Adrenal gland (tissue), 12 donors: Measurements from ENCODE around the gene GPR75. TPM values are rescaled to one million over a fixed set of nuclear protein-coding genes. Genes with fewer than 3 reads are reported as not detected.
A peak's percentile ranks its signal among the peaks of the same experiment; 100 is the strongest.

Experiments used
- DNase-seq, 7 donors: peaks; one replicate each; pipeline ENCODE4 v3.0.0-alpha.2; 2019 to 2020
- H3K27ac ChIP-seq, 5 donors: fragments of 200-600 bp; sonication (generic) in 4 of 5; 1 replicate in 3 of 5; 2 replicates in 2 of 5; pipeline versions ENCODE4 v1.5.1 to v1.8.0; 2016 to 2020; ENCODE audit warnings: mild to moderate bottlenecking in 1 of 5
- H3K27me3 ChIP-seq: fragments of 200-600 bp; 2 replicates; pipeline ENCODE4 v1.8.0; 2021
- H3K36me3 ChIP-seq, 2 donors: fragments of 200-600 bp; replicated peaks in 1 of 2; 1 replicate in 1 of 2; 2 replicates in 1 of 2; pipeline versions ENCODE4 v1.5.1 to v1.8.0; 2018 to 2022
- H3K4me1 ChIP-seq, 2 donors: fragments of 200-600 bp; replicated peaks in 1 of 2; 1 replicate in 1 of 2; 2 replicates in 1 of 2; pipeline versions ENCODE4 v1.5.1 to v1.8.0; 2018 to 2021
- H3K4me3 ChIP-seq, 4 donors: fragments of 200-600 bp; sonication (generic) in 3 of 4; one replicate each; pipeline ENCODE4 v1.5.1; 2016 to 2018
- H3K9me3 ChIP-seq, 3 donors: fragments of 200-600 bp; sonication (generic) in 1 of 3; replicated peaks in 1 of 3; 1 replicate in 2 of 3; 2 replicates in 1 of 3; pipeline versions ENCODE4 v1.5.1 to v1.8.0; 2016 to 2021
- CTCF ChIP-seq, 6 experiments: fragments of 450-650 bp in 4 of 6; fragments of 200-600 bp in 2 of 6; sonication (generic) in 1 of 6; IDR thresholded peaks; 1 replicate in 5 of 6; 2 replicates in 1 of 6; pipeline versions ENCODE4 v1.5.1 to v1.8.0; 2016 to 2021; ENCODE audit warnings: antibody characterized with exemption in 6 of 6, mild to moderate bottlenecking in 2 of 6, moderate library complexity in 1 of 6
- POLR2A ChIP-seq, 2 donors: fragments of 450-650 bp; IDR thresholded peaks; one replicate each; pipeline ENCODE4 v1.6.1; 2017; ENCODE audit warnings: antibody characterized with exemption in 2 of 2, mild to moderate bottlenecking in 2 of 2, moderate library complexity in 1 of 2
- WGBS, 4 donors: extraction: QIAGEN DNeasy Blood & Tissue Kit in 2 of 4; methylation state at CpG; one replicate each; pipeline versions ENCODE4 v1.1.5 to v1.1.7; 2013 to 2017; 5-methylcytosine and 5-hydroxymethylcytosine counted together
- intact Hi-C, 2 donors: fragments of 100-400 bp; cut with DNase I; formaldehyde crosslinking; loops; one replicate each; pipeline versions ENCODE4 v1.14.1 to v1.15.0; 2022 to 2023
- polyA plus RNA-seq, 3 donors: library from polyadenylated mRNA; stranded (reverse); fragments of 200-250 nt in 2 of 3; fragments of 350-450 nt in 1 of 3; fragmentation: Illumina TruSeq in 1 of 3; extraction: RNeasy Lipid Tissue Mini Kit (QIAGEN cat#74804) in 1 of 3; gene quantifications; one replicate each; pipeline ENCODE4 v1.2.3, GENCODE V29; 2013 to 2014
- total RNA-seq, 9 donors: library from RNA; depleted of rRNA in 4 of 9; stranded (reverse); fragments of >200 nt in 4 of 9; fragments of 120-200 nt in 1 of 9; fragmentation: NEBNext Ultra II Directional in 1 of 9; extraction: Animal tissue kit (Norgen Biotek cat#: 25700) in 1 of 9; gene quantifications; one replicate each; pipeline versions ENCODE4 v1.1.0 to v1.2.4, GENCODE V29; 2013 to 2023
- donor health status: healthy with polysubstance abuse.
- donor health status: Bipolar disorder and iron deficiency.
- donor health status: DM: yes; HTN: yes; CAD: no.
- donor health status: DM: no; HTN: no; CAD: no.
- donor health status: DM: no; HTN: no; CAD: no.
- donor health status: DM: yes; HTN: yes; CAD: no.

Gene GPR75
- total and polyA plus RNA-seq, 12 donors, result 0.47 to 9.0 (median 4.0) TPM

GRCh38 chr2:53877556-53877955, 17.8 kb upstream of the GPR75 start:
- Histone ChIP-seq H3K27ac (peak overlapping the region in 4 of 5 donors; percentile 2 to 52 (median 38)), H3K36me3 (peaks cover 0 to 24% of the 10 kb centered on the region in 2 donors), H3K4me3 (no peak overlapping the region), H3K9me3 (no peaks in the 10 kb centered on the region), H3K4me1 (peaks cover 8 to 28% of the 10 kb centered on the region in 2 donors), H3K27me3 (no peaks in the 10 kb centered on the region)
- intact Hi-C loops, result no loop called here
- 43 to 60% (median 52%) methylated on average over 2 of the region's 2 CpGs for WGBS, 4 donors
- TF ChIP-seq CTCF (IDR thresholded peaks at IDR 0.05) (no peak), POLR2A (IDR thresholded peaks at IDR 0.05) (no peak)
- peak in 2 of 7 donors; percentile 13 to 21 for DNase-seq

GRCh38 chr2:53877112-53877511, 17.3 kb upstream of the GPR75 start:
- peak in 4 of 7 donors; percentile 23 to 49 (median 30) for DNase-seq
- TF ChIP-seq POLR2A (IDR thresholded peaks at IDR 0.05) (no peak), CTCF (IDR thresholded peaks at IDR 0.05) (no peak)
- Histone ChIP-seq H3K4me1 (peaks cover 8 to 28% of the 10 kb centered on the region in 2 donors), H3K9me3 (no peaks in the 10 kb centered on the region), H3K36me3 (peaks cover 0 to 24% of the 10 kb centered on the region in 2 donors), H3K27me3 (no peaks in the 10 kb centered on the region), H3K4me3 (no peak overlapping the region), H3K27ac (peak overlapping the region in 3 of 5 donors; percentile 38 to 52 (median 48))
- WGBS, 4 donors, result 0 to 28% (median 21%) methylated on average over 1 of the region's 1 CpG
- intact Hi-C loops, result no loop called here

- 89 to 95% (median 94%) methylated on average over 7 of the region's 7 CpGs for WGBS, 4 donors
- Histone ChIP-seq H3K27ac (no peak overlapping the region), H3K36me3 (peaks cover 0 to 25% of the 10 kb centered on the region in 2 donors), H3K4me3 (no peak overlapping the region), H3K27me3 (no peaks in the 10 kb centered on the region), H3K4me1 (peaks cover 6 to 27% of the 10 kb centered on the region in 2 donors), H3K9me3 (no peaks in the 10 kb centered on the region)
- intact Hi-C loops, result no loop called here
- TF ChIP-seq CTCF (IDR thresholded peaks at IDR 0.05) (no peak), POLR2A (IDR thresholded peaks at IDR 0.05) (no peak)
- no peak for DNase-seq
These were observed 14.7 kb upstream of the GPR75 start for GRCh38 chr2:53874401-53874950.

- H3K4me3 ChIP-seq, result no peak overlapping the region
- intact Hi-C loops, result no loop called here
- no peaks in the 10 kb centered on the region for H3K9me3 ChIP-seq
- WGBS, 4 donors, result 97 to 100% (median 100%) methylated on average over 2 of the region's 2 CpGs
- H3K4me1 ChIP-seq, result no peaks in the 10 kb centered on the region
- H3K27ac ChIP-seq, result no peak overlapping the region
- peaks cover 0 to 34% of the 10 kb centered on the region in 2 donors for H3K36me3 ChIP-seq
- DNase-seq, result no peak
- H3K27me3 ChIP-seq, result no peaks in the 10 kb centered on the region
- TF ChIP-seq CTCF (IDR thresholded peaks at IDR 0.05) (no peak), POLR2A (IDR thresholded peaks at IDR 0.05) (no peak)
These were observed 8.0 kb upstream of the GPR75 start for GRCh38 chr2:53867773-53868172.
